ENCODE measurements around the gene GPR89B.
"Not testable (repeated sequence)": the region's sequence is repeated elsewhere in the genome, so short reads cannot be mapped to it uniquely, and the experiment has no call there.

- not testable (repeated sequence) for TF ChIP-seq CTCF, POLR2A (IDR thresholded peaks at IDR 0.05)
These were observed 79.5 kb downstream of the GPR89B start for GRCh38 chr1:148007724-148008123.

All from uterus (tissue), 2 donors.